Amniotic stem cell (primary cell): ENCODE data around the gene PTPRK.
"Not testable (repeated sequence)": the region's sequence is repeated elsewhere in the genome, so short reads cannot be mapped to it uniquely, and the experiment has no call there.

ENCODE experiments used
- DNase-seq: peaks from one replicate; lab custom pipeline; 2025; lab: John Stamatoyannopoulos, UW

Gene PTPRK

GRCh38 chr6:128491100-128491581 lies 29.3 kb downstream of the PTPRK start:
- no peak for DNase-seq

- no peak for DNase-seq
Observed at GRCh38 chr6:128487746-128488145, 32.7 kb downstream of the PTPRK start.

DNA sequence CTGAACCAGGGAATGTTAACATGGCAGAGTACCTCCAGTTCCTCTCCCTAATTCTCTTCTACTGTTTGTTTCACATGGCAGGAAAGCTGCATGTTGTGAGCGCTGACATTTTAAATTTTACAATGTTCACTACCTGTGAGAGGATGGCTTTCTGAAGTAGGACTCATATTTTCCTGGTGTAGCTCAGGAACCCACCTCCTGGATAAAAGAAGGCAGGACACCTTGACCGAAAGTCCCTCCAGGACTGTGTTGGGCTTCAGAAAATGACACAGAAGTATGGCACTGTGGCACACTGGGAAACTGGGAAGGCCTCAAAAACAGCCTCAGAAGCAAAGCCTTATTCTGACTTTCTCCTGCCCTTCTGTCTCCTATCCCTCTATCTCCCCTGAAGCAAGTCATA lies 33.3 kb downstream of the PTPRK start:
- DNase-seq = no peak

DNA sequence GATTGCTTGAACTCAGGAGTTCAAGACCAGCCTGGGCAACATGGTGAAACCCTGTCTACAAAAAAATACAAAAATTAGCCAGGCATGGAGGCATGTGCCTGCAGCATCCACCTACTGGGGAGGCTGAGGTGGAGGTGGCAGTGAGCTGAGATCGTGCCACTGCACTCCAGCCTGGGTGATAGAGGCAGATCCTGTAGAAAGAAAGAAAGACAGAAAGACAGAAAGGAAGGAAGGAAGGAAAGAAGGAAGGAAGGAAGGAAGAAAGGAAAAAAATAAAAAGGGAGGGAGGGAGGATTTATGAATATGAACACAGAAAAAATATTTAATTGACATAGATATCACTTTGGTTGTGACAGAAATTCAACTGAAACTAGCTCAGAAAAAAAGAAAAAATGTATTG lies 33.8 kb downstream of the PTPRK start:
- not testable (repeated sequence) for DNase-seq

DNA sequence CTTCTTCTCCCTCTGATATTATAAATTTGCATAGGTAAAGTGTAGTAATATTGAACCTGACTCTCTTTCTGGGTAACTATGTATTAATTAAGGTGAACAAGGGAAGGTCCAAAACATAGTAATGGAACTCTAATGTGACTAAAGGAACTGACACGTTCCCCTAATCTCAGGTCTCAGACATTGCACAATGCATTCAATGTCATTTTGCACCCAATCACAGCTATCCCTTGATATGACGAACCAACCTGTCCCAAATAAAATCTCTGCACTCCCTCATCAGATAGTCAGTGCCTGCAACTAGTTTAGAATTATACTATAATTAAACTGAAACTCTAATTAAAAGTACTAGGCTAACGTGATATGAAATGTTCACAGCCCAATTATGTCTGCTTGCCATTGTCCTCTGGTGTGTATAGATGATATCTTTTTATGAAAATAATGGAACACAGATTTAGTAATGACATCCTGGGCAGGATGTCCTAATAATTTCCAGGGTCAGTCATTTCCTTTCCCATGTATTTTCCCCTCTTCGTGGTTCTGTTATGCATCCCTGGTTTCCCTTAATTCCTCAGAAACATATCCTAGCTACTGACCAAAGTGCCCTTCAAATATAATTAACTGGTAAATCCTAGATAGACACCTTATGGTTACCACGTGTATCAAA lies 36.8 kb downstream of the PTPRK start:
- no peak for DNase-seq

DNA sequence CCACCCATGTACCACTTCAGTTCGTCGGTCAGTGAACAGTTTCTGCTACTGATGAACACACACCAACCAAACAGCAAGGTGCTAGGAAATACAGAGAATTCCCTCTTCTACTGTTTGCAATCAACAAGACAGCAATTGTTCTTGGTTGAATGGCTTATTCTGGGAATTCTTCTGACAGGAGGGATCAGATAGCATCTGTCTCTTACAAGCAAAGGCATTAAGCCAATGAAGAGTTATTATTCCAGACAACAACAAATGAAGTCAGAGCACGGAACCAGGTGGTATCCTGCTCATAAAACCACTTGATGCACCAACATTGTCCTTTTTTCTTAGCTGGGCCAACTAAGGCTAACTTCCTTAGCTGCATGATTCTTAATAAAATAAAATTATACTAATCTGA lies 37.8 kb downstream of the PTPRK start:
- DNase-seq = no peak

DNA sequence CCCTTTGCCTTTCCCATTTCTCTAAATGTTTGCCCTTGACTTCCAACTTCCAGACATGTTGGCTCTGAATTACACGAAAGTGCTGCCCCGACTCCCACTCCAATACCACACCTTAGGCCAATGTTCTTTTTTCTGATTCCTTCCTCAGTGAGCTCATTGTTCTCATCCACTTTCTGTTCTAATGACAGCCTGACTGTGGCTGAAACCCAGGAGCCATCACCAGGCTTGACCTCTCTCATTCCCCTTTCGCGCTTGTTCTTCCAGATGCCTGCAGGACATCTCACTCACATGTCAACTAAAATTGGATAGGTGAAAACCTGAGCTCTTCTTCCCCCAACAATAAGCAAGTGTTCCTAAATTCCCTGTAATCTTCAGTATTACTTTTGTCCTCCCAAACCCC lies 40.4 kb downstream of the PTPRK start:
- no peak for DNase-seq

GRCh38 chr6:128479048-128479666 lies 41.2 kb downstream of the PTPRK start:
- DNase-seq = no peak

- DNase-seq = no peak
Observed at GRCh38 chr6:128478230-128479047, 42.0 kb downstream of the PTPRK start.

GRCh38 chr6:128474933-128475332 lies 45.5 kb downstream of the PTPRK start:
- no peak for DNase-seq

DNA sequence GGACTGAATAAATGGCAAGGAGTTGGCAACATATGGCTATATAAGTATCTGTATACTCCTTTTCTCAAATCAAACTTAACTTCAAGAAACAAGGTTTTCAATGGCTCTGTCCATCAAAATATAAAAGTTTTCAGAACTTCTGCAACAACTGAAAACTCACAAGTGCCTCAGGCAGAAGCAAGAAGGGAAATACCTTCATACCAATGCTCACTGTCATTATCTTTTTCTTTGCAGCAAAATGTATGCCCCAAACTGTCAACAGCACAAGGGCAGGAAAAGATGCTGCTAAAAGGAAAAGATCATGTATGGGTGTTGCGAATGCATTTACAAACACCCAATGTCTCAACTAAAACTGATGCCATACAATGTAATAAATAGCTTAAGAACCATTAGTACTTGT lies 45.9 kb downstream of the PTPRK start:
- peak; percentile 14 for DNase-seq

DNA sequence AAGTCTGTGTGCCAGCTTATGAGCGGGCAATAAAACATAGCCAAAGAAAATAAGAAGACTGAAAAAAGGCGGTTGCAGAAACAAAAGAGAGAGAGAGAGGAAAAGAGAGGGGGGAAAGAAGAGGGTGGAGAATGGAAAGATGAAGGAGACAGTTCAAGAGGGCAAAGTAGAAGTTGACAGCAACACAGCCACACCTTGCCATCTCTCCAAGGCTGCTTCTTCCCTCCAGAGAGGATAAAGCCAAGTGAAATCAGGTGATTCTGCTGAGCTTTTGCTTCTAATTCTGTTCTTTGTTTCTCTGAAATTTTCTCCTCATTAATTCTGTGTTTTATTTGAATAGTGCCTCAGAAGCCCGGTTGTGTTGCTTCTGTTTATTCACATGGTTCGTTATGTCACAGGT lies 48.5 kb downstream of the PTPRK start:
- DNase-seq = no peak

GRCh38 chr6:128465368-128466343 lies 54.7 kb downstream of the PTPRK start:
- DNase-seq = no peak

DNA sequence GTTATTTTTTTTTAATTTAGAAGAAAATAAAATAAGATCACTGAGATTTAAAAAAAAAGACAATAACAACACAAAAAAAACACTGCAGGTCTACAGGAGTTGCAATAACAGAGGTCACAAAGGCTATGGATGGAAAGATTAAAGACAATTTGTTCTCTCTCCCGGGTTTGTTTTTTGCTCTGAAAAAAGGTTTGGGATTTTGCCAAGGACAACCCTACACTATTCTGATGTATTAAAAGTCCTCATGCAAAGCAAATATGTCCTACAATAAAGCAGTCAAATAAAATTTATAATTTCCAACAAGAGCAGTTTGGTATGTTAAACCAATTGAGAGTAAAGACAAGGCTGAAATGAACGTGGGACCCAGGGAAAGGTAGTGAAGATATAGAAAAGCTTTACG lies 55.6 kb downstream of the PTPRK start:
- no peak for DNase-seq

GRCh38 chr6:128463942-128464341 lies 56.5 kb downstream of the PTPRK start:
- DNase-seq = no peak

DNA sequence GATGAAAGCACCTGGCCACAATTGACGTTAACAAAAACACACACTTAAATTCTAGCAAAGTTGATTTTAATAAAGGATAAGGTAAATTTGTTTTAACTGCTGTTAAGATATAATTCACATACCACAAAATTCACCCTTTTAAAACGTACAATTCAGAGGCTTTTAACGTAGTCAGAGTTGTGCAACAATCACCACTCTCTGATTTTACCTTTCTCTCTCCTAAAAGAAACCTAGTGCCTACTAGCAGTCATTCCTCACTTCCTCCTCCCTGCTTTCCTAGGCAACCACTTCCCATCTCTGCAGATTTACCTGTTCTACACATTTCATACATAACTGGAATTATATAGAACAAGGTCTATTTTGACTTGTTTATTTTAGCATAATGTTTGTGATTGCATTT lies 58.9 kb downstream of the PTPRK start:
- no peak for DNase-seq

DNA sequence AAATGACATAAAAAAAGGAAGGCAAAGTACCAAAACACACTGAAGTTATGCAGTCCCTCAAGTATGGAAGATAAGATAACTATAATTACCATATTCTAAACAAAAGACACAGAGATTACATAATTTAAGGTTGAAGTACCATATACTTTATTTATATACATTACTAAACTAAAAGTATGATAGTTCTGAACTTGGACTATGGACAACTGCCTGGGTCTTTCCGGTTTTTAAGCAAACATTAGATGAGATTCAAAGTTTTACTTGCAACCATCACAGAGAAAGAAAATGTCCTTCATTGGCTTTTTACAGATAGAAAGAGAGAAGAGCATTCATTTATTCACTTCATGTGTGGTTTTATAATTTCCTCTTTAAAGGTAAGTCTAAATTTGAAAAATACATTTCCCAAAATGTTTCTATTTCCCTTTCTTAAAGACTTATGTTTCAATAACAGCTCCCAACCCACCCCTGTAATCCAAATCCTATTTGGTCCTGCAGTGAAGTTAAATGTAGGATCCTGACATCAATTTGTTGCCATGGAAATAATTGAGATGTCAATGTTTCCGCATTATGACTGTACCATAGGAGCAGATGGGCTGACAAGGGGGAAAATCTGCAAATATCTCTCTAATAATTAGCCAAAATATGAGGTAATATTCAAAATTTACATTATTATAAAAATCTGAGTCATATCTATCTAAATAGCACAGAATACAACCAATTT lies 63.7 kb downstream of the PTPRK start:
- DNase-seq = no peak

DNA sequence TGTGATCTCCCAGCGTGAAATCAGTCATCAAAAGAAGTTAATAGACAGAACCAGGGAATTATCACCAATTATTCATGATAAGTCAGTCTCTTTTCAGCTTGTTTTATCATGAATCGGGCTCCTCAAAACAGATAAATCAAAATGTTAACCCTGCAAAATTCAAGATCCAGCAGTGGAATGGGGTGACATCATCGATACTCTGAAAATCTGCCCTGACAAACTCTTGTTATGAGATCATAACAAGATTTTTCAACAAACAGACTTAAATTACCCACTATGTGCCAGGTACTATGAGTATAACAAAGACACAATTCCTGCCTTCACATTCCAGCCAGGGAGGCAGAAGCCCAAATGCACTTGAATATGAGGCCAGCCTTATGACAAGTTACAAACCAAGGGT lies 64.4 kb downstream of the PTPRK start:
- no peak for DNase-seq

- no peak for DNase-seq
Observed at GRCh38 chr6:128452713-128453112, 67.7 kb downstream of the PTPRK start.

GRCh38 chr6:128446497-128446896 lies 73.9 kb downstream of the PTPRK start:
- no peak for DNase-seq

DNA sequence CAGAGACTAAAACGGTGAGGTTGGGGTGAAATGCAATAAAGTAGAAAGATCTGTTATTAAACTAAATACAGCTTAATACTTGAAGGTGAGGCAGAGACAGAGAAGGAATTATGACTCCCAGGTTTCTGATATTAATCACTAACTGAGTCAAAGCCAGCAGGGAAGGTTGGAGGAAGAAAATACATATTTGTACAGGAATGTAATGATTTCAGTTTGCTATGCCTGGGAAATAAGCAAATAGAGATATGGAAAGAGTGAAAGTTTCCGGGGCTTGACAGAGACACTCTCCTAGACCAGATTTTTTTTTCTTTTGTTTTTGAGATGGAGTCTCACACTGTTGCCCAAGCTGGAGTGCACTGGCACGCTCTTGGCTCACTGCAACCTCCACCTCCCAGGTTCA lies 76.8 kb downstream of the PTPRK start:
- no peak for DNase-seq
